Measurements from ENCODE around the gene ZFP36L1. TPM values are rescaled to one million over a fixed set of nuclear protein-coding genes. Genes with fewer than 3 reads are reported as not detected.

ZFP36L1 gene
- total RNA-seq, 1 donor from 2014 or later = 180 TPM

DNA sequence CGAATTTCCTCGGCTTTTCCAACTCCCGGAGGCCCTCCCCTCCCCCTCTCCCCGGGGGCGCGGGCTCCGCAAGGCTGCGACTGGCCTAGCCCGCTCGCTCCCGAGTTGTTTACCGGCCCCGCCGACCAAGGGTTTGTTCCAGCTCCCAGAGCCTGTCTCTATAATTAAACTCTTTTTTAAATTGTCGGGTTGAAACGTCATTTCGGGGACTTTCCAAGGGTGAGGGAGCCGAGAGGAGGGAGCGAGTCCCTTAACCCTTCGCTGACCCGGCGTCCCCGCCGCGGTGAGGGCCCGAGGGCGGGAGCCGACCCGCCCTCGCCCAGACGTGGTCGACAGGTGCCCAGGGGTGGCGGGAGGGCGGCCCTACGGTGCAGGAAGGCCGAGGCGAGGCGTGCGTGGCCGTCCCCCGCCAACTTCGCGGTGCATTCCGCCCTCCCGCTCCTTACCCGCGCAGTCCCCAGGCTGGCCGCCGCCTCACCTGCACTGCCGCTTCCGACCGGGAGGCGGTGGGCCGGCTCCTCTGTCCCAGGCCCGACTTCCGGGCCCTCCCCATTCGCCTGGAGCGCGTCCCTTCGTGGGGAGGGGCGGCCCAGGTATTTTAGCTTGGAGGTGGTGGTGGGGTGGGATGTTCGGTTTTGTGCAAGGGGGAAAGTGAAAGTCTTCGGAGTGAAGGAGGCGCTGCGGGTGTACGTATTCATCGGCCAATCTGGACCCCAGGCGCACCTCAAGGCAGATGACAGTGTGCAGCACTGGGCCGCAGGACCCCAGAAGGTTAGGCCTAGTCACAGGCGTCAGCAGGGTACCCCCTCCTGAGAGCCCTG, 2.9 kb upstream of the ZFP36L1 start:
- no peaks in the 10 kb centered on the region for H3K27me3 Mint-ChIP-seq (ENCODE audit: low read depth)
- H3K27ac Mint-ChIP-seq (ENCODE audit: unreplicated experiment) = peak overlapping the region; percentile 99
- TF ChIP-seq, protein P1, sequence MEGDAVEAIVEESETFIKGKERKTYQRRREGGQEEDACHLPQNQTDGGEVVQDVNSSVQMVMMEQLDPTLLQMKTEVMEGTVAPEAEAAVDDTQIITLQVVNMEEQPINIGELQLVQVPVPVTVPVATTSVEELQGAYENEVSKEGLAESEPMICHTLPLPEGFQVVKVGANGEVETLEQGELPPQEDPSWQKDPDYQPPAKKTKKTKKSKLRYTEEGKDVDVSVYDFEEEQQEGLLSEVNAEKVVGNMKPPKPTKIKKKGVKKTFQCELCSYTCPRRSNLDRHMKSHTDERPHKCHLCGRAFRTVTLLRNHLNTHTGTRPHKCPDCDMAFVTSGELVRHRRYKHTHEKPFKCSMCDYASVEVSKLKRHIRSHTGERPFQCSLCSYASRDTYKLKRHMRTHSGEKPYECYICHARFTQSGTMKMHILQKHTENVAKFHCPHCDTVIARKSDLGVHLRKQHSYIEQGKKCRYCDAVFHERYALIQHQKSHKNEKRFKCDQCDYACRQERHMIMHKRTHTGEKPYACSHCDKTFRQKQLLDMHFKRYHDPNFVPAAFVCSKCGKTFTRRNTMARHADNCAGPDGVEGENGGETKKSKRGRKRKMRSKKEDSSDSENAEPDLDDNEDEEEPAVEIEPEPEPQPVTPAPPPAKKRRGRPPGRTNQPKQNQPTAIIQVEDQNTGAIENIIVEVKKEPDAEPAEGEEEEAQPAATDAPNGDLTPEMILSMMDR (IDR thresholded peaks at IDR 0.05) = peak; percentile 84
- H3K4me3 Mint-ChIP-seq (ENCODE audit: unreplicated experiment) = peak overlapping the region; percentile 90
- H3K36me3 Mint-ChIP-seq (ENCODE audit: low read depth) = peaks cover 15% of the 10 kb centered on the region
- H3K9me3 Mint-ChIP-seq (ENCODE audit: low read depth) = peaks cover 10% of the 10 kb centered on the region
- peaks cover 56% of the 10 kb centered on the region for H3K4me1 Mint-ChIP-seq (ENCODE audit: low read depth)
- no peak for DNase-seq (ENCODE audit: low spot score)

DNA sequence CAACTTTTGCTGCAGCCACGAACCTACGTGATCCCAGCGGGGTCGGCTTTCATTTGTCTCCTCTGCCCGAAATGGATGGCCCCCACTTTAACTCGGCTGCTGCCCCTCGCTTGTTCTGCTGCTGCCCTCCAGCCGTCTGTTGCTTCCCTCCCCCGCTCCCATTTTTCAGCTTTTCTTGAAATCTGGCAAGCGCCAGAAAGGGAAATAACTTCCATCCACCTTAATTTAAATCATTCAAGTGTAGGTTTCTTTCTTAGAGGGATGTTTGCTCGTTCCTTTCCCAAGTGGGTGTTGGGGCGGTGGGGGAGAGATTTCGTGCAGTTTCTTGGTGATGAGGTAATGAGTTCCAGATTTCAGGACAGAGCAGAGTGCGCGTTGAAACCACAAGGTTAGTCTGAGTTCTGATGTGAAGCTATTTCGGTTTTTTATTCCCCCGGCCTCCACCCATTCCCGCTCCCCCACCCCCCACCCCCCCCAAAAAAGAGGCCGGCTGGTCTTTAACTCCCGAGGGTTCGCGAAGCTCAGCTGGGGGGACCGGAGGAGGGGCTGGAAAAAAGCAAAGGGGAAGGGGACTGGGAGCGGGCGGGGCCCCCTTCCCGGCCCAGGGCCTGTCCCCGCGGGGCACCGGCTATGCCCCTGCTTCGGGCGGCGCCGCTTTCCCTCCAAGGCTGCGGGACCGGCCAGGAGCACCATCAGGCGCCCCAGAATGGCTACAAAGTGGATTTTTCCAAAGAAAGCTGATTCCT, 2.2 kb upstream of the ZFP36L1 start:
- no peaks in the 10 kb centered on the region for H3K27me3 Mint-ChIP-seq (ENCODE audit: low read depth)
- peaks cover 10% of the 10 kb centered on the region for H3K9me3 Mint-ChIP-seq (ENCODE audit: low read depth)
- no peak for DNase-seq (ENCODE audit: low spot score)

DNA sequence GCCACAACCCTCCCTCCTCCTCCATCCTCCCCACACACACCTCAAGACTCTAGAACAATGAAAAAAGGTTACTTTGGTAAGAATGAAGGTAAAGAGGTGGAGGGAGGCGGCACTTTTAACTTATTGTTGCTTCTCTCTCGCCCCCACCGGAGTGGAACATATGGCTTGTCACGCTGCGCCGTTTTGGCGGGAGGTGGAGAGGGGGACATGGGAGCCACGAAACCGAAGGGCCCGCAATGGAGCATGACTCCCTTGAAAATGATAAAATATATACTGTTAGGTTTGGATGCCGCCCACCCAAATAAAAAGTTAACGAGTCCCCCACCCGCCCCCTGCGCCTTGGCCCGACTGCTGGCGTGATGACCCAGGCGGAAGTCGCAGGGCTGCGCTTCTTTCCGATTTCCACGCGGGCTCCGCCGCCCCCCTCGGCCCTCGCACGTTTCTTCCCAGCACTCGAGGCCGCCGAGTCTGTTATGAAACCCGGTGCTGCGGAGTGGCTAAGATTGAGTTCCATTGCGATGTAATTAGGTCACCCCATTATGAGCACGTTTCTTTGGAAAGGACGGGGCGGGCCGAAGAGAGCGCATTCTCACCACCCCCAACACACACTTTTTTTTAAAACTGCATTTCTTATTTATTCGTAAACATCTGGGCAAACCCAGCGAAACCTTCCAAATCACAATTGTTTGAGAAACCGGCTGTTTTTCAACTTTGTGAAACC, 1.4 kb upstream of the ZFP36L1 start:
- H3K4me3 Mint-ChIP-seq (ENCODE audit: unreplicated experiment) = peak overlapping the region; percentile 90
- no peaks in the 10 kb centered on the region for H3K27me3 Mint-ChIP-seq (ENCODE audit: low read depth)
- peaks cover 57% of the 10 kb centered on the region for H3K4me1 Mint-ChIP-seq (ENCODE audit: low read depth)
- no peak for DNase-seq (ENCODE audit: low spot score)
- peaks cover 29% of the 10 kb centered on the region for H3K36me3 Mint-ChIP-seq (ENCODE audit: low read depth)
- TF ChIP-seq, protein P1 (IDR thresholded peaks at IDR 0.05) = no peak
- H3K9me3 Mint-ChIP-seq (ENCODE audit: low read depth) = peaks cover 5% of the 10 kb centered on the region
- peak overlapping the region; percentile 99 for H3K27ac Mint-ChIP-seq (ENCODE audit: unreplicated experiment)

More for the DNA sequence above, 2.2 kb upstream of the ZFP36L1 start:
- H3K4me1 Mint-ChIP-seq (ENCODE audit: low read depth) = peaks cover 56% of the 10 kb centered on the region
- peaks cover 22% of the 10 kb centered on the region for H3K36me3 Mint-ChIP-seq (ENCODE audit: low read depth)
- TF ChIP-seq, protein P1 (IDR thresholded peaks at IDR 0.05) = no peak
- peak overlapping the region; percentile 99 for H3K27ac Mint-ChIP-seq (ENCODE audit: unreplicated experiment)
- peak overlapping the region; percentile 90 for H3K4me3 Mint-ChIP-seq (ENCODE audit: unreplicated experiment)

DNA sequence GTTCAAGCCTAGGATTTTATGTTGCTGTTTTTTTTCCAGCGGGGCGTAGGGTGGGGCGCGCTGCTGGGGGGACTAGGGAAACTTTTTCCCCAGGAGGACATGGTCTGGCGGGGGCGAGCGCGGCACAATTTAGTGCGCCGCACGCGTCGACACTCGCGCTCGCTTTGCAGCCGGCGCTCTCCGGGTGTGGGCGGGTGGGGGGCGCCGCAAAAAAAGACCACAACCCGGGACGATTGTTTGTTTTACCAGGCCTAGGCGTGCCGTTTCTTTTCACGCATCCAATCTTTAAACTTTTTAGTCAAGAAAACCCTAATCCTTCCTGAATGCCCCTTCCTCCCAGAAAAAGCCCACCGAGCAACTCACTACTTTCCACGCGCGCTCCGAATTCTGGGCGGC, 865 bp upstream of the ZFP36L1 start:
- DNase-seq (ENCODE audit: low spot score) = no peak
- TF ChIP-seq, protein P1 (IDR thresholded peaks at IDR 0.05) = no peak
- peaks cover 60% of the 10 kb centered on the region for H3K4me1 Mint-ChIP-seq (ENCODE audit: low read depth)
- no peaks in the 10 kb centered on the region for H3K27me3 Mint-ChIP-seq (ENCODE audit: low read depth)
- peaks cover 1% of the 10 kb centered on the region for H3K9me3 Mint-ChIP-seq (ENCODE audit: low read depth)
- H3K36me3 Mint-ChIP-seq (ENCODE audit: low read depth) = peaks cover 32% of the 10 kb centered on the region
- H3K27ac Mint-ChIP-seq (ENCODE audit: unreplicated experiment) = peak overlapping the region; percentile 99
- H3K4me3 Mint-ChIP-seq (ENCODE audit: unreplicated experiment) = peak overlapping the region; percentile 90

DNA sequence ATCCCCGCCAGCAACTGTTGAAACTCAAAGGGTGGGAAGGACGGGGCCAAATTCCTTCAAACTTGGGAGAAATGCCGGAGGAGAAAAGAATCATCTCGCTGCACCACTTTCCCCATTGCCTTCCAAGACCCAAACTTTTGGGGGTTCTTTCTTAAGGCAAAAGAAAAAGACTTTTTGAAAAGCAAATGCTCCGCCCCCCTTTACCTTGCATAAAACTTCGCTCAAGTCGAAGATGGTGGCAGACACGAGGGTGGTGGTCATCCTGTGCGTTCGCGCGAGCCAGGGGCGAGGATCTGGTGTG, 239 bp downstream of the ZFP36L1 start:
- H3K4me3 Mint-ChIP-seq (ENCODE audit: unreplicated experiment) = peak overlapping the region; percentile 90
- no peaks in the 10 kb centered on the region for H3K9me3 Mint-ChIP-seq (ENCODE audit: low read depth)
- peaks cover 62% of the 10 kb centered on the region for H3K4me1 Mint-ChIP-seq (ENCODE audit: low read depth)
- TF ChIP-seq, protein P1 (IDR thresholded peaks at IDR 0.05) = no peak
- no peaks in the 10 kb centered on the region for H3K27me3 Mint-ChIP-seq (ENCODE audit: low read depth)
- H3K27ac Mint-ChIP-seq (ENCODE audit: unreplicated experiment) = peak overlapping the region; percentile 99
- no peak for DNase-seq (ENCODE audit: low spot score)
- H3K36me3 Mint-ChIP-seq (ENCODE audit: low read depth) = peaks cover 36% of the 10 kb centered on the region
